Activated B cell treated with CpG ODN at 0.5 μM for 24 hours (primary cell): ENCODE data around the gene AAMDC. TPM values are rescaled to one million over a fixed set of nuclear protein-coding genes. Genes with fewer than 3 reads are reported as not detected.

Experiments used
- ATAC-seq: fragments of 200-7000 bp; cut with Tn5 transposase; one replicate; pipeline ENCODE4 v1.10.0; 2021; ENCODE audit warnings: low read depth, mild to moderate bottlenecking, moderate library complexity
- CTCF ChIA-PET: fragments of 350-600 bp; sonication (Branson Sonifier 250); formaldehyde crosslinking; loops from one replicate; lab custom pipeline; 2021; ENCODE audit warnings: antibody characterized with exemption; lab: Charles Lee
- POLR2A ChIA-PET: fragments of 350-600 bp; sonication (Branson Sonifier 250); formaldehyde crosslinking; loops from one replicate; lab custom pipeline; 2021; ENCODE audit warnings: antibody characterized with exemption; lab: Charles Lee
- DNase-seq: peaks from one replicate; pipeline ENCODE4 v3.0.0; 2022
- H3K27ac Mint-ChIP-seq: one replicate; pipeline ENCODE4 v1.8.0; 2020; ENCODE audit warnings: mixed read lengths
- H3K27me3 Mint-ChIP-seq: one replicate; pipeline ENCODE4 v1.8.0; 2021; ENCODE audit warnings: mixed read lengths
- H3K36me3 Mint-ChIP-seq: one replicate; pipeline ENCODE4 v1.8.0; 2021; ENCODE audit warnings: low read depth, mixed read lengths
- H3K4me1 Mint-ChIP-seq: one replicate; pipeline ENCODE4 v1.8.0; 2021; ENCODE audit warnings: mixed read lengths
- H3K4me3 Mint-ChIP-seq: one replicate; pipeline ENCODE4 v1.8.0; 2020; ENCODE audit warnings: mild to moderate bottlenecking, mixed read lengths
- H3K9me3 Mint-ChIP-seq: one replicate; pipeline ENCODE4 v1.8.0; 2020; ENCODE audit warnings: mixed read lengths
- CTCF ChIP-seq: fragments of 200-600 bp; IDR thresholded peaks from one replicate; pipeline ENCODE4 v1.8.0; 2022; ENCODE audit warnings: antibody characterized with exemption, mild to moderate bottlenecking
- intact Hi-C: fragments of 100-400 bp; cut with micrococcal nuclease; formaldehyde crosslinking; loops from one replicate; pipeline ENCODE4 v1.15.1; 2024
- total RNA-seq: library from RNA; stranded (reverse); gene quantifications from 2 replicates; pipeline ENCODE4 v1.2.3, GENCODE V29; 2022

Gene AAMDC
- 3.8 and 4.4 TPM in 2 replicates for total RNA-seq

GRCh38 chr11:77820565-77821348 lies at the start of gene AAMDC, which contains the start of gene RSF1:
Gene AAMDC, plus strand, starts transcription at chr11:77821144. Its CDS starts 21,353 bp downstream, at chr11:77842497.
Gene RSF1, minus strand, starts transcription at chr11:77820722. Its CDS starts 8 bp downstream, at chr11:77820714.
- Mint-ChIP-seq H3K36me3 (peaks cover 15% of the 10 kb centered on the region), H3K27ac (peak within 1 kb of the TSS; percentile 93), H3K9me3 (no peaks in the 10 kb centered on the region), H3K27me3 (no peaks in the 10 kb centered on the region), H3K4me1 (peaks cover 36% of the 10 kb centered on the region), H3K4me3 (peak within 1 kb of the TSS; percentile 97)
- ChIA-PET POLR2A (interaction anchor here (1.0 to 3.7 kb wide), 3 partner anchors 174 to 753 kb away, joined by 3 to 23 read pairs (median 6); partner anchors contain the start of genes ALG8 and INTS4), CTCF (no interaction called here)
- intact Hi-C loops: loop anchor here (1.0 to 10.0 kb wide), 6 partner anchors 174 to 776 kb away; partner anchors contain the start of genes ALG8, INTS4, KCTD21 and NARS2
- no peak for TF ChIP-seq CTCF
- ATAC-seq: peak; percentile 82
- DNase-seq: peak; percentile 85

GRCh38 chr11:77775936-77776335 lies 45.0 kb upstream of the AAMDC start:
- no peak for TF ChIP-seq CTCF
- intact Hi-C loops: loop anchor here (1.0 to 2.0 kb wide), 3 partner anchors 224 to 789 kb away; no protein-coding TSS in a partner anchor
- H3K27ac Mint-ChIP-seq: no peak overlapping the region
- ChIA-PET POLR2A (no interaction called here), CTCF (interaction anchor here (1.3 to 2.2 kb wide), 3 partner anchors 219 to 270 kb away, joined by 5 to 9 read pairs (median 8); partner anchors contain the start of gene INTS4)
- DNase-seq (no peak), ATAC-seq (no peak)
- no peak overlapping the region for H3K4me3 Mint-ChIP-seq
- H3K36me3 Mint-ChIP-seq: peaks cover 24% of the 10 kb centered on the region
- H3K9me3 Mint-ChIP-seq: no peaks in the 10 kb centered on the region
- H3K27me3 Mint-ChIP-seq: no peaks in the 10 kb centered on the region
- H3K4me1 Mint-ChIP-seq: peaks cover 57% of the 10 kb centered on the region

- Mint-ChIP-seq H3K9me3 (no peaks in the 10 kb centered on the region), H3K4me1 (peaks cover 55% of the 10 kb centered on the region), H3K36me3 (peaks cover 20% of the 10 kb centered on the region), H3K27me3 (no peaks in the 10 kb centered on the region), H3K4me3 (no peak overlapping the region), H3K27ac (no peak overlapping the region)
- no peak for TF ChIP-seq CTCF
- ChIA-PET POLR2A (no interaction called here), CTCF (interaction anchor here (1.3 to 2.2 kb wide), 3 partner anchors 219 to 270 kb away, joined by 5 to 9 read pairs (median 8); partner anchors contain the start of gene INTS4)
- ATAC-seq (no peak), DNase-seq (no peak)
- intact Hi-C loops: loop anchor here (1.0 to 2.0 kb wide), 3 partner anchors 224 to 788 kb away; no protein-coding TSS in a partner anchor
These were observed 44.5 kb upstream of the AAMDC start for GRCh38 chr11:77776455-77776854.

GRCh38 chr11:77778118-77778517 lies 42.8 kb upstream of the AAMDC start:
- ChIA-PET CTCF (no interaction called here), POLR2A (no interaction called here)
- H3K9me3 Mint-ChIP-seq: no peaks in the 10 kb centered on the region
- DNase-seq: no peak
- H3K4me1 Mint-ChIP-seq: peaks cover 51% of the 10 kb centered on the region
- no peaks in the 10 kb centered on the region for H3K27me3 Mint-ChIP-seq
- H3K36me3 Mint-ChIP-seq: peaks cover 14% of the 10 kb centered on the region
- no peak overlapping the region for H3K27ac Mint-ChIP-seq
- ATAC-seq: no peak
- no peak overlapping the region for H3K4me3 Mint-ChIP-seq
- no peak for TF ChIP-seq CTCF
- intact Hi-C loops: no loop called here

GRCh38 chr11:77778549-77778948 lies 42.4 kb upstream of the AAMDC start:
- no peaks in the 10 kb centered on the region for H3K27me3 Mint-ChIP-seq
- peaks cover 56% of the 10 kb centered on the region for H3K4me1 Mint-ChIP-seq
- H3K9me3 Mint-ChIP-seq: no peaks in the 10 kb centered on the region
- CTCF ChIA-PET: no interaction called here
- POLR2A ChIA-PET: no interaction called here
- DNase-seq (no peak), ATAC-seq (no peak)
- peaks cover 14% of the 10 kb centered on the region for H3K36me3 Mint-ChIP-seq
- peak overlapping the region; percentile 46 for H3K27ac Mint-ChIP-seq
- H3K4me3 Mint-ChIP-seq: no peak overlapping the region
- intact Hi-C loops: no loop called here
- TF ChIP-seq CTCF: no peak
